ENCODE data around the gene CACNA1D. TPM values are rescaled to one million over a fixed set of nuclear protein-coding genes. Genes with fewer than 3 reads are reported as not detected.
"Not testable (repeated sequence)": the region's sequence is repeated elsewhere in the genome, so short reads cannot be mapped to it uniquely, and the experiment has no call there.

CACNA1D gene
- total and polyA plus RNA-seq, 8 donors: 0.31 to 36.5 (median 12.5) TPM

DNA sequence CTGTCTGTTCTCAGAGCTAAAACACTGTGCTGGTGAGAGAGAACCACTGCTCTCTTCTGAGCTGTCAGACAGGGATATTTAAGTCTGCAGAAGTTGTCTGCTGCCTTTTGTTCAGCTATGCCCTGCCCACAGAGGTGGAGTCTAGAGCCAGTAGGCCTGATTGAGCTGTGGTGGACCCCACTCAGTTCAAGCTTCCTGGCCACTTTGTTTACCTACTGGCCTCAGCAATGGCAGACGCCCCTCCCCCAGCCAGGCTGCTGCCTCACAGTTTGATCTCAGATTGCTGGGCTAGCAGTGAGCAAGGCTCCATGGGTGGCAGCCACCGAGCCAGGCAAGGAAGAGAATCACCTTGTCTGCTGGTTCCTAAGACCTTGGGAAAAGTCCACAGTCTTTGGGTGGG, 21.0 kb upstream of the CACNA1D start:
- H3K27me3 ChIP-seq: peaks cover 0 to 12% (median 0%) of the 10 kb centered on the region in 3 donors
- no peak overlapping the region for H3K4me3 ChIP-seq
- intact Hi-C loops (cut with DNase I; ENCODE audit: low total_unique reads): no loop called here
- TF ChIP-seq POLR2AphosphoS5 (IDR thresholded peaks at IDR 0.05) (no peak), POLR2A (IDR thresholded peaks at IDR 0.05) (no peak), EP300 (IDR thresholded peaks at IDR 0.05) (no peak)
- TF ChIP-seq, protein P1, sequence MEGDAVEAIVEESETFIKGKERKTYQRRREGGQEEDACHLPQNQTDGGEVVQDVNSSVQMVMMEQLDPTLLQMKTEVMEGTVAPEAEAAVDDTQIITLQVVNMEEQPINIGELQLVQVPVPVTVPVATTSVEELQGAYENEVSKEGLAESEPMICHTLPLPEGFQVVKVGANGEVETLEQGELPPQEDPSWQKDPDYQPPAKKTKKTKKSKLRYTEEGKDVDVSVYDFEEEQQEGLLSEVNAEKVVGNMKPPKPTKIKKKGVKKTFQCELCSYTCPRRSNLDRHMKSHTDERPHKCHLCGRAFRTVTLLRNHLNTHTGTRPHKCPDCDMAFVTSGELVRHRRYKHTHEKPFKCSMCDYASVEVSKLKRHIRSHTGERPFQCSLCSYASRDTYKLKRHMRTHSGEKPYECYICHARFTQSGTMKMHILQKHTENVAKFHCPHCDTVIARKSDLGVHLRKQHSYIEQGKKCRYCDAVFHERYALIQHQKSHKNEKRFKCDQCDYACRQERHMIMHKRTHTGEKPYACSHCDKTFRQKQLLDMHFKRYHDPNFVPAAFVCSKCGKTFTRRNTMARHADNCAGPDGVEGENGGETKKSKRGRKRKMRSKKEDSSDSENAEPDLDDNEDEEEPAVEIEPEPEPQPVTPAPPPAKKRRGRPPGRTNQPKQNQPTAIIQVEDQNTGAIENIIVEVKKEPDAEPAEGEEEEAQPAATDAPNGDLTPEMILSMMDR (IDR thresholded peaks at IDR 0.05): no peak
- no peaks in the 10 kb centered on the region for H3K4me1 ChIP-seq
- WGBS, 5 donors: 40 to 59% (median 54%) methylated on average over 2 of the region's 2 CpGs
- DNase-seq: no peak
- no peak overlapping the region for H3K27ac ChIP-seq
- no peaks in the 10 kb centered on the region for H3K36me3 ChIP-seq
- no peaks in the 10 kb centered on the region for H3K9me3 ChIP-seq

DNA sequence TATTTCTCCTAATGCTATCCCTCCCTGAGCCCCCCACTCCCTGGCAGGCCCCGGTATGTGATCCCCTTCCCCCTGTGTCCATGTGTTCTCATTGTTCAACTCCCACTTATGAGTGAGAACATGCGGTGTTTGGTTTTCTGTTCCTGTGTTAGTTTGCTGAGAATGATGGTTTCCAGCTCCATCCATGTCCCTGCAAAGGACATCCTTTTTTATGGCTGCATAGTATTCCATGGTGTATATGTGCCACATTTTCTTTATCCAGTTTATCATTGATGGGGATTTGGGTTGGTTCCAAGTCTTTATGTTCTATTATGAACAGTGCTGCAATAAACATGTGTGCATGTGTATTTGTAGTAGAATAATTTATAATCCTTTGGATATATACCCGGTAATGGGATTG, 18.0 kb upstream of the CACNA1D start:
- intact Hi-C loops (cut with DNase I; ENCODE audit: low total_unique reads); H3K27ac ChIP-seq; H3K36me3 ChIP-seq; DNase-seq; H3K4me3 ChIP-seq; H3K4me1 ChIP-seq; H3K9me3 ChIP-seq: not testable (repeated sequence)
- 76 to 97% (median 94%) methylated on average over 3 of the region's 3 CpGs for WGBS, 5 donors
- H3K27me3 ChIP-seq: peaks cover 0 to 25% (median 0%) of the 10 kb centered on the region in 3 donors

DNA sequence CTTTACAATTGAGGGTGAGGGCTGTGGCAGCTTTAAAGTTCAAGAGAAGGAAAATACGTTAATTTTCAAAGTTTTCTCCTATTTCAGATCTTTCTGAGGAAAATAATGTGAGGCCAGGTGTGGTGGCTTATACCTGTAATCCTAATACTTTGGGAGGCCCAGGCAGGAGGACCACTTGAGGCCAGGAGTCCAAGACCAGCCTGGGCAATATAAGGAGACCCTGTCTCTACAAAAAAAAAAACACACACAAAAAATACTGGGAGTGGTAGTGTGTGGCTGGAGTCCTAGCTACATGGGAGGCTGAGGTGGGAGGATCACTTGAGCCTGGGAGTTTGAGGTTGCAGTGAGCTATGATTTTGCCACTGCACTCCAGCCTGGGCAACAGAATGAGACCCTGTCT, 16.7 kb upstream of the CACNA1D start:
- peaks cover 0 to 25% (median 0%) of the 10 kb centered on the region in 3 donors for H3K27me3 ChIP-seq
- DNase-seq; H3K9me3 ChIP-seq; H3K4me3 ChIP-seq; intact Hi-C loops (cut with DNase I; ENCODE audit: low total_unique reads); H3K4me1 ChIP-seq; H3K27ac ChIP-seq; H3K36me3 ChIP-seq: not testable (repeated sequence)
- WGBS, 5 donors: 57 to 94% (median 79%) methylated on average over 1 of the region's 1 CpG

DNA sequence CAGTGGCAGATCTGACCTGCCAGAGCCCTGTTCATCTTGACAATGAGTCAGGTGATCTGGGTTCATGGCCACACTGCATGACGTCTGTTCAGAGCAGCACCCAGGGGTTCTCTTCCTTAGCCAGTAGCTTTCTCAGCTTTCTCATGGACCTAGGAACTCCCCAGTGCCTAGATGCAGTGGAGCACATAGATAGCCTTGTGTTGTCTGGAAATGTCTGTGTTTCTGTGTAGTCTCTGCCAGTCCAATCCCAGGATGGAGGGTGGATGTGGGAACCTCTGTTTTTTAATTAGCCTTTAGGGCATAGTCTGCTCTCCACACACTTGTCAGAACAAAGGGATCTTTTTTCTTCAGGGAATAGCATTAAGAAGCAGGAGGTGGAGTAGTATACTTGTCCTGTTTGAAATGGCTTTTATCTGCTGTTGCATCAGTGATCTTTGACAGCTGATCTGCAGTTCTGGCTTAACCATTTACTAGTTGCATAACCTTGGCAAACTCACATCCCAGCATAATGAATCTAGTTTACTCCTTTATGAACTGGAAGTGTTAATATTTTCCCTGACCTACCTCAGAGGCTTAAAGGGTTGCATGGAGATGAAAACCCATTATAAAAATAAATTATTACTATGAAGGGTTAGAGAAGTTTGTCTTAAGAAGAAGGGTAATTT, 16.1 kb upstream of the CACNA1D start:
- Histone ChIP-seq H3K27me3 (peaks cover 0 to 23% (median 0%) of the 10 kb centered on the region in 3 donors), H3K9me3 (no peaks in the 10 kb centered on the region), H3K27ac (no peak overlapping the region), H3K36me3 (no peaks in the 10 kb centered on the region), H3K4me3 (no peak overlapping the region), H3K4me1 (no peaks in the 10 kb centered on the region)
- no peak for TF ChIP-seq POLR2AphosphoS5 (IDR thresholded peaks at IDR 0.05)
- TF ChIP-seq, protein P1 (IDR thresholded peaks at IDR 0.05): no peak
- TF ChIP-seq EP300 (IDR thresholded peaks at IDR 0.05): no peak
- no peak for TF ChIP-seq POLR2A (IDR thresholded peaks at IDR 0.05)
- intact Hi-C loops (cut with DNase I; ENCODE audit: low total_unique reads): no loop called here
- 23 to 77% (median 38%) methylated on average over 1 of the region's 1 CpG for WGBS, 5 donors
- peak in 1 of 2 donors; percentile 39 for DNase-seq

DNA sequence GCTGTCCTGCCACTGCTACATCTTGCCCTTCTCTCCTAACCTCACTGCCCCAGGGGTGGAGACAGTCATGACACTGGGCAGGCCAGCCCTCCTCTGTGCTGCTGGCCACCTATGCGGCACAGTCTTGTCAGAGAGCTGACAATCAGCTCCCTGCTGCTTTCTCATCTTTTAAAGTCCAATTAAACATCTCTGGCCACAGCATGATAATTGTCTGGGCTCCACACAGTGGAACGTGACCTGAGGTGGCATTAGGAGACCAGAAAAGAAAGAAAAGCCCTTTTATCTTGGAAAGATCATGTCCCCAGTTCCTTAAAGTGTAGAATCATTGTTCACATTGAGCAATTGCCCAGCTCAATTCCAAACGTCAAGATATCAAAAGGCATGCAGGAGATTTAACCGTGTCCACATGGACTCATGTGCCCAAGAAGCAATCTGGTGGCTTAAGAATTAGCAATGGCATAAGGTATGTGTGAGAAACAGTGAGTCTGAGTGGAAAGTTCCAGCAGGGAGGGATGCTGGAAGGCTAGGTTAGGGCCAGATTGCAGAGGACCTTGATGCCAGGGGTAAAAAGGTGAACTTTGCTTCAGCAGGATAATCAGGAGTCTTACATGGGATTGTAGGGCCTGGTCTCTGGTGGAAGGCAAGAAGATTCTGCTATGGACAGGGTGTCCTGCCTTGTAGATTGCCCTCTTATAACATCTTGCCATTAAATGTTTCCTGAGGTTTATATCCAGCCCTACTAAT, 15.3 kb upstream of the CACNA1D start:
- Histone ChIP-seq H3K27ac (no peak overlapping the region), H3K27me3 (peaks cover 0 to 18% (median 0%) of the 10 kb centered on the region in 3 donors), H3K36me3 (no peaks in the 10 kb centered on the region), H3K4me1 (no peaks in the 10 kb centered on the region), H3K4me3 (no peak overlapping the region), H3K9me3 (no peaks in the 10 kb centered on the region)
- intact Hi-C loops (cut with DNase I; ENCODE audit: low total_unique reads): no loop called here
- TF ChIP-seq, protein P1 (IDR thresholded peaks at IDR 0.05): no peak
- TF ChIP-seq EP300 (IDR thresholded peaks at IDR 0.05) (no peak), POLR2A (IDR thresholded peaks at IDR 0.05) (no peak)
- DNase-seq: no peak
- WGBS, 5 donors: 46 to 68% (median 57%) methylated on average over 4 of the region's 4 CpGs
